Thymus (tissue), 11 donors: ENCODE data around the gene DCLK1. TPM values are rescaled to one million over a fixed set of nuclear protein-coding genes. Genes with fewer than 3 reads are reported as not detected.
"Not testable (repeated sequence)": the region's sequence is repeated elsewhere in the genome, so short reads cannot be mapped to it uniquely, and the experiment has no call there.

Source experiments
- DNase-seq, 9 donors: peaks; one replicate each; pipeline ENCODE4 v3.0.0-alpha.2; 2013; ENCODE audit warnings: low spot score in 9 of 9, low read depth in 6 of 9, missing footprints in 1 of 9
- H3K27ac ChIP-seq, 2 donors: one replicate each; pipeline ENCODE4 v1.5.1; 2013; ENCODE audit warnings: control low read depth in 1 of 2, low read depth in 1 of 2, low read length in 1 of 2, mild to moderate bottlenecking in 1 of 2, moderate library complexity in 1 of 2
- H3K27me3 ChIP-seq, 2 donors: one replicate each; pipeline ENCODE4 v1.5.1; 2013; ENCODE audit warnings: low read length in 1 of 2; ENCODE audit not compliant: control insufficient read depth in 2 of 2, insufficient read depth in 1 of 2
- H3K36me3 ChIP-seq, 2 donors: one replicate each; pipeline ENCODE4 v1.5.1; 2013; ENCODE audit warnings: low read length in 1 of 2, mild to moderate bottlenecking in 1 of 2, moderate library complexity in 1 of 2; ENCODE audit not compliant: control insufficient read depth in 2 of 2, insufficient read depth in 2 of 2
- H3K4me1 ChIP-seq, 2 donors: one replicate each; pipeline ENCODE4 v1.5.1; 2013; ENCODE audit warnings: low read length in 2 of 2; ENCODE audit not compliant: control insufficient read depth in 2 of 2, insufficient read depth in 2 of 2
- H3K4me3 ChIP-seq, 2 donors: one replicate each; pipeline ENCODE4 v1.5.1; 2013; ENCODE audit warnings: low read length in 2 of 2, control low read depth in 1 of 2, mild to moderate bottlenecking in 1 of 2
- H3K9me3 ChIP-seq, 2 donors: one replicate each; pipeline ENCODE4 v1.5.1; 2013; ENCODE audit warnings: low read length in 1 of 2, mild to moderate bottlenecking in 1 of 2; ENCODE audit not compliant: control insufficient read depth in 2 of 2, insufficient read depth in 1 of 2
- WGBS: extraction: QIAGEN DNeasy Blood & Tissue Kit; methylation state at CpG from one replicate; pipeline ENCODE4 v1.1.7; 2013; 5-methylcytosine and 5-hydroxymethylcytosine counted together
- polyA plus RNA-seq: library from polyadenylated mRNA; stranded (reverse); fragments of 200-250 nt; gene quantifications from one replicate; pipeline ENCODE4 v1.2.3, GENCODE V29; 2013
- total RNA-seq: library from RNA; stranded (reverse); fragments of 120-200 nt; gene quantifications from one replicate; pipeline ENCODE4 v1.2.4, GENCODE V29; 2013
- donor health status: healthy.

The DCLK1 gene
- total and polyA plus RNA-seq, 2 donors = 2.5 to 2.9 TPM

GRCh38 chr13:35992964-35993363 lies 138.2 kb downstream of the DCLK1 start:
- H3K27me3 ChIP-seq = no peaks in the 10 kb centered on the region
- H3K27ac ChIP-seq = no peak overlapping the region
- H3K9me3 ChIP-seq = no peaks in the 10 kb centered on the region
- 80% methylated on average over 4 of the region's 4 CpGs for WGBS
- H3K4me3 ChIP-seq = no peak overlapping the region
- H3K36me3 ChIP-seq = no peaks in the 10 kb centered on the region
- no peaks in the 10 kb centered on the region for H3K4me1 ChIP-seq
- DNase-seq = no peak

GRCh38 chr13:35990196-35990595 lies 141.0 kb downstream of the DCLK1 start:
- DNase-seq = no peak
- Histone ChIP-seq H3K4me3 (no peak overlapping the region), H3K27ac (no peak overlapping the region), H3K9me3 (no peaks in the 10 kb centered on the region), H3K27me3 (no peaks in the 10 kb centered on the region), H3K36me3 (no peaks in the 10 kb centered on the region), H3K4me1 (no peaks in the 10 kb centered on the region)
- WGBS = 86% methylated on average over 3 of the region's 3 CpGs

GRCh38 chr13:35988648-35989081 lies 142.5 kb downstream of the DCLK1 start:
- H3K27ac ChIP-seq = no peak overlapping the region
- no peak for DNase-seq
- H3K27me3 ChIP-seq = no peaks in the 10 kb centered on the region
- 73% methylated on average over 6 of the region's 6 CpGs for WGBS
- no peak overlapping the region for H3K4me3 ChIP-seq
- H3K36me3 ChIP-seq = no peaks in the 10 kb centered on the region
- no peaks in the 10 kb centered on the region for H3K9me3 ChIP-seq
- H3K4me1 ChIP-seq = no peaks in the 10 kb centered on the region

- Histone ChIP-seq H3K27me3 (no peaks in the 10 kb centered on the region), H3K4me1 (no peaks in the 10 kb centered on the region), H3K9me3 (no peaks in the 10 kb centered on the region), H3K4me3 (no peak overlapping the region), H3K36me3 (no peaks in the 10 kb centered on the region), H3K27ac (no peak overlapping the region)
- WGBS = 57% methylated on average over 19 of the region's 19 CpGs
- no peak for DNase-seq
Observed at GRCh38 chr13:35987572-35988513, 143.3 kb downstream of the DCLK1 start.

- 73% methylated on average over 10 of the region's 10 CpGs for WGBS
- H3K4me1 ChIP-seq = no peaks in the 10 kb centered on the region
- no peak overlapping the region for H3K4me3 ChIP-seq
- no peaks in the 10 kb centered on the region for H3K36me3 ChIP-seq
- H3K9me3 ChIP-seq = no peaks in the 10 kb centered on the region
- H3K27me3 ChIP-seq = no peaks in the 10 kb centered on the region
- H3K27ac ChIP-seq = no peak overlapping the region
- DNase-seq = no peak
Observed at GRCh38 chr13:35984776-35985453, 146.3 kb downstream of the DCLK1 start.

GRCh38 chr13:35984287-35984686 lies 146.9 kb downstream of the DCLK1 start:
- no peak for DNase-seq
- H3K27me3 ChIP-seq = no peaks in the 10 kb centered on the region
- H3K4me3 ChIP-seq = no peak overlapping the region
- H3K27ac ChIP-seq = no peak overlapping the region
- 93% methylated on average over 3 of the region's 3 CpGs for WGBS
- H3K9me3 ChIP-seq = no peaks in the 10 kb centered on the region
- no peaks in the 10 kb centered on the region for H3K36me3 ChIP-seq
- H3K4me1 ChIP-seq = no peaks in the 10 kb centered on the region

GRCh38 chr13:35983703-35984102 lies 147.5 kb downstream of the DCLK1 start:
- not testable (repeated sequence) for DNase-seq, H3K36me3 ChIP-seq, H3K27ac ChIP-seq, H3K4me3 ChIP-seq, H3K9me3 ChIP-seq, H3K27me3 ChIP-seq, H3K4me1 ChIP-seq
- WGBS = 81% methylated on average over 1 of the region's 1 CpG

GRCh38 chr13:35983206-35983605 lies 148.0 kb downstream of the DCLK1 start:
- H3K4me3 ChIP-seq = no peak overlapping the region
- no peaks in the 10 kb centered on the region for H3K9me3 ChIP-seq
- no peaks in the 10 kb centered on the region for H3K4me1 ChIP-seq
- no peaks in the 10 kb centered on the region for H3K27me3 ChIP-seq
- no peak for DNase-seq
- 98% methylated on average over 1 of the region's 1 CpG for WGBS
- no peaks in the 10 kb centered on the region for H3K36me3 ChIP-seq
- H3K27ac ChIP-seq = no peak overlapping the region

GRCh38 chr13:35979361-35979951 lies 151.7 kb downstream of the DCLK1 start:
- no peak overlapping the region for H3K4me3 ChIP-seq
- H3K27me3 ChIP-seq = no peaks in the 10 kb centered on the region
- peak overlapping the region; percentile 31 to 36 for H3K27ac ChIP-seq
- DNase-seq = no peak
- H3K36me3 ChIP-seq = no peaks in the 10 kb centered on the region
- no peaks in the 10 kb centered on the region for H3K9me3 ChIP-seq
- WGBS = 90% methylated on average over 8 of the region's 8 CpGs
- no peaks in the 10 kb centered on the region for H3K4me1 ChIP-seq
